ENCODE data around the gene EBI3.
"Not testable (repeated sequence)": the region's sequence is repeated elsewhere in the genome, so short reads cannot be mapped to it uniquely, and the experiment has no call there.

Gene EBI3

DNA sequence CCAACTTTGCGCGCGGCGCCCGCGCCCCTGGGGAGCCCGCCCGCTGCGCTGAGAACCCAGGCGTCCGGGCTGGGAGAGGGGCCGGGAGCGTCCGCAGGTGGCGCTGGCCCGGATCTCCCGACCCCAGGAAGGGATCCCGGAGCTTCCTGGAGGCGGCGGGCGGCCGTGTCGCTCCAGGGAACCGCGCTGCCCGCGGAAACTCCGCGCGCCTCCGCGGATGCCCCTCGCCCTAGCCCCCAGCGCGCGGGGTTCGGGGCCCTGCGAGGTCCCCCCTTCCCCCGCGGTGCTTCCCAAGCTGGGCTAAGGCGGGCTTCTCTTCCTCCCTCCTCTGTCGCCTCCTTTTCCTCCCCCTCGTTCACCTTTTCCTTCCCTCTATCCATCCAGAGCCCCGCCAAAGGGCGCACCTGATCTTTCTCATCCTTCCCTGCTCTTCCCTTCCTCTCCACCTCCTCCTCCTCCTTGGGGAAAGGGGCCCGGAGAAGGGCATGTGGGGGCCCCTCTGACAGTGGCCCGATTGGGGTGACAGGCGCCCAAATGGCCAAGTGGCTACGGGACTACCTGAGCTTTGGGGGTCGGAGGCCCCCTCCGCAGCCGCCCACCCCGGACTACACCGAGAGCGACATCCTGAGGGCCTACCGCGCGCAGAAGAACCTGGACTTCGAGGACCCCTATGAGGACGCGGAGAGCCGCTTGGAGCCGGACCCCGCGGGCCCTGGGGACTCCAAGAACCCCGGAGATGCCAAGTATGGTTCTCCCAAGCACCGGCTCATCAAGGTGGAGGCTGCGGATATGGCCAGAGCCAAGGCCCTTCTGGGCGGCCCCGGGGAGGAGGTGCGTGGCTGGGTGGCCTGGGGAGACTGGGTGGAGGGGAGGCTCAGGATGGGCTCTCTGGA lies 50.5 kb downstream of the EBI3 start:
- no peak for DNase-seq

DNA sequence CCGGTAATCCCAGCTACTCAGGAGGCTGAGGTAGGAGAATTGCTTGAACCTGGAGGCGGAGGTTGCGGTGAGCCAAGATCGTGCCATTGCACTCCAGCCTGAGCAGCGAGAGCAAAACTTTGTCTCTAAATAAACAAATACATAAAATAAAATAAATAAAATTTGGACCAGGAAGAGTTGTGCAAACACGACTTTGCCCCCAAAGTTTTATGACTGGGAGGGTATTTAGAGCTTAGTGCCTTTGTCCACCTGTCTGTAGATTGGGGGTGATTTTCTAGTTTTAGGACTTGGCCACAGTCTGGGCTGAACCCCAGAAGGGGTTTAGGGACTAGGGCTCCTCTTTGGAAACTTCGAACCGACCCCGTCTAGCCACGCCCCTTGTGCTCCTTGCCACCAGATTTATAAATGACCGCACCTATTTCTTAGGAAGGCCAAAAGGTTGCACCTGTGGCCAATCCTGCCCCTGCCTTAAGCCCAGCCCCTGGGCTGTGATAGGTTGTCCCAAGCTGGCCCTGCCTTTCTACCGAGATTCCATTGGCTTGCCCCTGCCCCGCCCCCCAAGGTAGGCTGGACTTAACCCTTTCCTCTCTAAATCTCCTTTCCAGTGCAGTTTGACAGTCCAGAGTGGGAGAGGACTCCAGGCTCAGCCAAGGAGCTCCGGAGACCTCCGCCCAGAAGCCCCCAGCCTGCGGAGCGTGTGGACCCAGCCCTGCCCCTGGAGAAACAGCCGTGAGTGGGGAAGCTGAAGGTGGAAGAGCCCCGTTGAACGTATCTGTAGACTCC lies 55.0 kb downstream of the EBI3 start:
- DNase-seq, result no peak

DNA sequence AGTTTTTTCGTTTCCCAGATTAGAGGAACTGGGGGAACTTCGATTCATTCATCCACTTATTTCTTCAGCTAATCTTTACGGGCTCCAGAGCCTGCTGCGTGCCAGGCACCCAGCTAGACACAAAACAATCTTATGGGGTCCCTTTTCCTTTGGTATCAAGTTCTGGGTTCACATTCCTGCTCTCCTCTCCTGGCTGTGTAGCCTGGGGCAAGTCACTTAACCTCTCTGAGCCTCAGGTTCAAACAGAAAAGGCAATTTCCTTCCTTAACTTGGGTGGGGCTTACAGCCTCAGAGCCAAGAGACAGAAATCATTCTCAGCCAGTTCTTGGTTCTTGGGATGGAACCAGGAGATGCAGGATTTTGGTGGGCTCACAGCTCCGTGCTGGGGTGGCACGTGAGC lies 55.7 kb downstream of the EBI3 start:
- DNase-seq, result no peak

DNA sequence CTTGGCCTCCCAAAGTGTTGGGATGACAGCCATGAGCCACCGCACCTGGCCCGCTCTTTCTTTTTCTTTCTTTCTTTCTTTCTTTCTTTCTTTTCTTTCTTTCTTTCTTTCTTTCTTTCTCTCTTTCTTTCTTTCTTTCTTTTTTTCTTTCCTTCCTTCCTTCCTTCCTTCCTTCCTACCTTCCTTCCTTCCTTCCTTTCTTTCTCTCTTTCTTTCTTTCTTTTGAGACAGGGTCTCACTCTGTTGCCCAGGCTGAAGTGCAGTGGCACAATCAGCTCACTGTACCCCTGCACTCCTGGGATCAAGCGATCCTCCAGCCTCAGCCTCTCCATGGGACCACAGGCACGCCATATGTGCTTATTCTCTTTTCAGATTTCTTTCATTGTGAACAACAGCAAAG lies 56.8 kb downstream of the EBI3 start:
- not testable (repeated sequence) for DNase-seq

All from NCI-H2171 (cell line).